T-helper 9 cell (primary cell): ENCODE measurements around the gene SPOCK1.

Experiments used
- DNase-seq: peaks from one replicate; pipeline ENCODE4 v3.0.0-alpha.2; 2020

Gene SPOCK1

GRCh38 chr5:137216976-137217598, 282.0 kb downstream of the SPOCK1 start:
- no peak for DNase-seq

GRCh38 chr5:137215780-137216179, 283.3 kb downstream of the SPOCK1 start:
- no peak for DNase-seq

- no peak for DNase-seq
Observed at GRCh38 chr5:137215261-137215660, 283.9 kb downstream of the SPOCK1 start.

GRCh38 chr5:137214446-137215189, 284.5 kb downstream of the SPOCK1 start:
- no peak for DNase-seq

- DNase-seq = no peak
Observed at GRCh38 chr5:137212471-137212870, 286.7 kb downstream of the SPOCK1 start.

- DNase-seq = no peak
Observed at GRCh38 chr5:137209232-137209809, 289.8 kb downstream of the SPOCK1 start.

- no peak for DNase-seq
Observed at GRCh38 chr5:137207023-137207760, 291.9 kb downstream of the SPOCK1 start.

GRCh38 chr5:137206030-137206715, 293.0 kb downstream of the SPOCK1 start:
- DNase-seq = no peak

GRCh38 chr5:137205231-137206027, 293.7 kb downstream of the SPOCK1 start:
- DNase-seq = no peak

GRCh38 chr5:137203011-137203632, 296.0 kb downstream of the SPOCK1 start:
- no peak for DNase-seq

- no peak for DNase-seq
Observed at GRCh38 chr5:137201876-137202275, 297.2 kb downstream of the SPOCK1 start.

GRCh38 chr5:137200906-137201700, 298.0 kb downstream of the SPOCK1 start:
- no peak for DNase-seq

- DNase-seq = no peak
Observed at GRCh38 chr5:137199966-137200365, 299.2 kb downstream of the SPOCK1 start.

GRCh38 chr5:137199201-137199600, 299.9 kb downstream of the SPOCK1 start:
- DNase-seq = no peak

- no peak for DNase-seq
Observed at GRCh38 chr5:137195483-137195882, 303.6 kb downstream of the SPOCK1 start.

GRCh38 chr5:137194300-137194699, 304.8 kb downstream of the SPOCK1 start:
- no peak for DNase-seq

- DNase-seq = no peak
Observed at GRCh38 chr5:137192293-137192743, 306.8 kb downstream of the SPOCK1 start.

- DNase-seq = no peak
Observed at GRCh38 chr5:137191179-137191578, 307.9 kb downstream of the SPOCK1 start.

- DNase-seq = no peak
Observed at GRCh38 chr5:137190441-137190840, 308.7 kb downstream of the SPOCK1 start.

- DNase-seq = no peak
Observed at GRCh38 chr5:137190031-137190430, 309.1 kb downstream of the SPOCK1 start.

- DNase-seq = no peak
Observed at GRCh38 chr5:137188566-137188965, 310.6 kb downstream of the SPOCK1 start.
